ENCODE data around the gene SCO2.

DNA sequence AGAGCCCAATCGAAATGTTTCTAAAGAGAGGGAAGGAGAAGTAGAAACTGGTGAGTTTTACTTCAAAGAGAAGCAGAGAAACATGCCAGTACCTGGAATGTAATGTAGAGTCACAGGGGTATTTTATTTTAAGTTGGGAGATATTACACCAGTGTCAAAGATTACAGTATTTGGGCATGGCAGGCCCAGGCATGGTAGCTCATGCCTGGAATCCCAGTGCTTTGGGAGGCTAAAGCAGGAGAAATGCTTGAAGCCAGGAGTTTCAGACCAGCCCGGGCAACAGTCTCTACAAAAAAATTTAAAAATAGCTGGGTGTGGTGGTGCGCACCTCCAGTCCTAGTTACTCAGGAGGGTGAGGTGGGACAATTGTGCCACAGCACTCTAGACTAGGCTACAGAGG, 34.6 kb upstream of the SCO2 start:
- TF ChIP-seq YY1 (IDR thresholded peaks at IDR 0.05; ENCODE audit: insufficient read depth, insufficient read length) (no peak), ZNF274 (IDR thresholded peaks at IDR 0.05; ENCODE audit: low read depth, low read length) (no peak), SUZ12 (IDR thresholded peaks at IDR 0.05; ENCODE audit: extremely low read depth, insufficient read depth, insufficient read length) (no peak)

Data from NT2/D1 (cell line).